Stromal cell of bone marrow (primary cell): ENCODE data around the gene PCSK4.
"Not testable (repeated sequence)": the region's sequence is repeated elsewhere in the genome, so short reads cannot be mapped to it uniquely, and the experiment has no call there.

Experiments
- DNase-seq: peaks from one replicate; pipeline ENCODE4 v3.0.0-alpha.2; 2012; ENCODE audit warnings: low read depth

PCSK4 gene

GRCh38 chr19:1490311-1491113, at the start of gene PCSK4:
Gene PCSK4, minus strand, starts transcription at chr19:1490350. Its CDS starts 4 bp downstream, at chr19:1490346.
- DNase-seq = peak; percentile 97

GRCh38 chr19:1539749-1540148, 49.6 kb upstream of the PCSK4 start:
- not testable (repeated sequence) for DNase-seq

- DNase-seq = no peak
These were observed 48.8 kb upstream of the PCSK4 start for GRCh38 chr19:1538978-1539377.

GRCh38 chr19:1535699-1536098, 45.5 kb upstream of the PCSK4 start:
- not testable (repeated sequence) for DNase-seq

DNA sequence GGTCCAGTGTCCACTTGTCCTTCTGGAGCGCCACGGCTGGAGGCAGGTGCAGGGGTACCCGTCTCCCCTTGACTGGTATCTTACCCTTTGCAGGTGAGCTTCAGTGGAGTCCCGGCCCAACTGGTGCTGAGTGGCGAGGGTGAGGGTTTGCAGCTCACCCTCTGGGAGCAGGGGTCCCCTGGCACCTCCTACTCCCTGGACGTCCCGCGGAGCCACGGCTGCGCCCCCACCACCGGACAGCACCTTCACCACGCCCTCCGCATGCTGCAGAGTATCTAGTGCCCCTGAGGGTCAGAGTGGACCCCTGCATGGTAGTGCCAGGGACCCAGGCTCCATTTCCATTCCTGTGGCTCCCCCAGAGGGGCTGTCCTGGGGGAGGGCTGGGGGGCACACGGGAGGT, 44.8 kb upstream of the PCSK4 start:
- DNase-seq = no peak

DNA sequence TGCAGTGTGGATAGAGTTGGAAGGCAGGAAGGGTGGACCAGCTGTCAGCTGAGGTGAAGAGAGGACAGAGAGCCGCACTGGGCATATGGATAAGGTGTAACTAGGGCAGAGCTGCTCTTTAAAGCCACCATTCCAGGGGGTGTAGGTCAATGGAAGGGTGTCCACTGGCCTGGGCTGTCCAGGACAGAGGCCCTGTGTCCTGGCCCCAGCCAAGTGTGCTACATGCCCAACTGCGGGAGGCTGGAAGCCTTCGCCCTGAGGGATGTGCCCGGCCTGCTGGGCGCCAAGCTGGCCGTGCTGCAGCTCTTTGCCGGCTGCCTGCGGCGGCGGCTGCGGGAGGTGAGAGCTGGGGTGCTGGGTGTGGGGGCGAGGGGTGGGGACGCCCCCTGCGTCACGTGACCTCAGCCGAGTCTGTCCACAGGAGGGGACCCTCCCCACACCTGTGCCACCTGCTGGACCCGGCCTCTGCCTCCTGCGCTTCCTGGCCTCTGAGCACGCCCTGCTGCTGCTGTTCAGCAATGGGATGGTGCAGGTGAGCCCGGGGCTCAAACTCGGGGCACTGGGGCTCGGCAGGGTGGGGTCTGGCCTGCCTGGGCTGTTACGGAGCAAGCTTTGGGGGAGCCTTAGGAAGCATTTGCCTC, 43.5 kb upstream of the PCSK4 start:
- no peak for DNase-seq

DNA sequence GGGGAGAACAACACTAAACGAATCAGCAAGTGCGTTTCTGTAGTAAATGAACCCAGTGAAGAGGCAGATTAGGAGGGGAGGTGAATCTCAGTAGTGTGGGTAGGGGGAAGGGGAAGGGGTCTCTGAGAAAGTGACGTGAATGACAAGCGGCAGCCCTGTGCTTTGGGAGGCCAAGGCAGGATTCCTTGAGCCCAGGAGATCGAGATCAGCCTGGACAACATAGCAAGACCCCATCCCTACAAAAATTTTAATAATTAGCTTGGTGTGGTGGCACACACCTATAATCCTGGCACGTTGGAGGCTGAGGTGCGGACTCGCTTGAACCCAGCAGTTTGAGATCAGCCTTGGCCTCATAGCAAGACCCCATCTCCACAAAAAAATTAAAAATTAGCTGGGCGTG, 41.9 kb upstream of the PCSK4 start:
- no peak for DNase-seq

DNA sequence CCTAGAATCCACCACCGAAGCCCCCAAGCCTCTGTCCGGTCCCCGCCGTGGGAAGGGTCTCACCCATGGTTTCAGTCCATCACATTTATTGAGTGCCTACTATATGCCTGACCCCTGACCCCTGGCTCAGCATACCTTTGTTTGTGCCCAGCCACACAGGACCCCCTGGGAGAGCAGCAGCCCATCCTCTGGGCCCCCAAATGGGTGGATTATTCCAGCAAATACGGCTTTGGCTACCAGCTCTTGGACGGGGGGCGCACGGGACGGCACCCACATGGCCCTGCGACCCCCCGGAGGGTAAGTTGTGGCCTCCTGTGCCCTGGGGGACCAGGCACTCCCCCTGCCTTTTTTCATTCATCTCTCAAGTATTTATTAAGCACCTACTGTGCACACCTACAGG, 41.4 kb upstream of the PCSK4 start:
- no peak for DNase-seq

- not testable (repeated sequence) for DNase-seq
These were observed 40.7 kb upstream of the PCSK4 start for GRCh38 chr19:1530856-1531255.

GRCh38 chr19:1529430-1529816, 39.3 kb upstream of the PCSK4 start:
- DNase-seq = no peak

GRCh38 chr19:1528596-1529429, 38.7 kb upstream of the PCSK4 start:
- DNase-seq = no peak

DNA sequence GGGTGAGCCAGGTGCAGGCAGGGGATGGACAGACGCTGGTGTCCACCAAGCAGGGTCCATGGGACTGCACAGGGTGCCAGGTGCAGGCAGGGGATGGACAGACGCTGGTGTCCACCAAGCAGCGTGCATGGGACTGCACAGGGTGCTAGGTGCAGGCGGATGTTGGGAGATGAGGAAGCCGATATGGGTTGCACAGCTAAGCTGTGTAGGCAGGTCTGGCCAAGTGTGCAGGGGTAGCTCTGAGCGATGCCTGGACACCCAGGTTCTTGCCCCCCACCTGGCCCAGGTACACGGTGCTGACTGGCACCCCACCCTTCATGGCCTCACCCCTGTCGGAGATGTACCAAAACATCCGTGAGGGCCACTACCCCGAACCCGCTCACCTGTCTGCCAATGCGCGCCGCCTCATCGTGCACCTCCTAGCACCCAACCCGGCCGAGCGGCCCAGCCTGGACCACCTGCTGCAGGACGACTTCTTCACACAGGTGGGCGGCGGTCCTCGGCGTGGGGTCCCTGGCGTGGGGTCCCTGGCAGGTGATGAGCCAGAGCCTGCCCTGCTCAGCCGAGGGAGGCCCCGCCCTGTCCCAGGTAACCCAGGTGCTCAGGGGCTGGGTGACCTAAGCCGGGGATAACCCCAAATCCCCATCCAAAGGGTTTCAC, 37.6 kb upstream of the PCSK4 start:
- no peak for DNase-seq

DNA sequence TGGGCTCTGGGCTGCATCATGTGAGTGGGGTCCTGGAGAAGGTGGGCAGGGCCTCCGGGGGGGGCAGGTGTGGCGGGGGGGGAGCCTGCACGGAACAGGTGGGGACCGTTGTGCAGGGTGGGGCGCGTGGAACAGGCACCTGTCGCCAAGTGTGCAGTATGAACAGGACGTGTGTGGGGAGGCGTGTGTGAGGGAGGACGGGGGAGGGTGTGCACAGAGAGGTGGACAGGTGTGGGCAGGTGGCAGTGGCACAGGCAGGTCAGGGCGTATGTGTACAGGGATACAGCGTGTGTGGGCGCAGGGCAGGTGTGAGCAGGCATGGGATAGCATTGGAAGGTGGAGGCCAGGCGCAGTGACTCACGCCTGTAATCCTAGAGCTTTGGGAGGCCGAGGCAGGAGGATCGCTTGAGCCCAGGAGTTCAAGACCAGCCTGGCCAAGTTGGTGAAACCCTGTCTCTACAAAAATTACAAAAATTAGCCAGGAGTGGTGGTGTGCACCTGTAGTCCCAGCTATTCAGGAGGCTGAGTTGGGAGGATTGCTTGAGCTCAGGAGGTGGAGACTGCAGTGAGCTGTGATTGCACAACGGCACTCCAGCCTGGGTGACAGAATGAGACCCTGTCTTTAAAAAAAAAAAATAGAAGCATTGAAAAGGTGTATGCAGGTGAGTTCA, 37.0 kb upstream of the PCSK4 start:
- no peak for DNase-seq

- no peak for DNase-seq
These were observed 36.1 kb upstream of the PCSK4 start for GRCh38 chr19:1526066-1526778.

GRCh38 chr19:1525343-1525742, 35.2 kb upstream of the PCSK4 start:
- no peak for DNase-seq

DNA sequence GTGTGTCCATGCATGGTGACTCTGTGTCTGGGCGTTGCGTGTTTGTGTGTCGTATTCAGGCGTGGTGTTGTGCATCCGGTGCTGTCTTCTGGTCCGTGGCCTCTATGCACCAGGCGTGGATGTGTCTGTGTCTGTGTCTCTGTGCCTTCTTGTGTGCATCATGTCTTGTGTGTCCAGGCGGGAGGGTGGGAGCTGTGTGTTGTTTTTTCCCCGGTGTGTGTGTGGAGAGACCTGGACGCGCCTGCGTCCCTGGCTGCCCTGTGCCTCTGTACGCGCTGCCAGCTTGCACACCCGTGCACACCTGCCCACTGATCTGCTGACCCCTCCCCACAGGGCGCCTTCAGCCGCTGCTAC, 34.8 kb upstream of the PCSK4 start:
- no peak for DNase-seq

DNA sequence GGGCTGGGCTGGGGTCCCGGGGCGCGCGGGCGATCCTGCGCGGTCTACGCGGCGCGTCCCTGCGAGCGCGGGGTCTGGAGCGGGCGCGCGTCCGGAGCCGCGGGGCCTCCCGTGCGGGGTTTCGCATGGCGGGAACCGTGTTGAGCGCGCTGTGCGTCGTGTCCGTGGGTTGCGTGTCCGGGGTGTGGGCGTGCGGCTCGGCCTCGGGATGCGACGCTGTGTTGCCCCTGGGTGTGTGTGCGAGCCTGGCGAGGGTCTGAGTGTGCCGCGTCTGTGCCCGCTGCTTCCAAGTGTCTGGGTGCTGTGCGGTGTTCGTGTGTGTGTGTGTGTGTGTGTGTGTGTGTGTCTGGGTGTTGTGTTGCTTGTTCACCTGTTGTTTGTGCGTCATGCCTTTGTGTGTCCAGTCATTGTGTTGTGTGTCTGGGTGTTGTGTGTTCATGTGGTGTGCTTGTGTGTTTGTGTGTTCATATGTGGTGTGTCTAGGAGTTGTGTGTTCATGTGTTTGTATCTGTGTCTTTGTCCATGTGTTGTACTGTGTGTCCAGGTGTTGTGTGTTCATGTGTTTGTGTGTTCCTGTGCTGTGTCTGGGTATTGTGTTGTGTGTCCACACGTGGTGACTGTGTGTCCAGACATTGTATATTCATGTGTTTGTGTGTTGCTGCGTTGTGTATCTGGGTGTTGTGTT, 34.3 kb upstream of the PCSK4 start:
- DNase-seq = no peak

DNA sequence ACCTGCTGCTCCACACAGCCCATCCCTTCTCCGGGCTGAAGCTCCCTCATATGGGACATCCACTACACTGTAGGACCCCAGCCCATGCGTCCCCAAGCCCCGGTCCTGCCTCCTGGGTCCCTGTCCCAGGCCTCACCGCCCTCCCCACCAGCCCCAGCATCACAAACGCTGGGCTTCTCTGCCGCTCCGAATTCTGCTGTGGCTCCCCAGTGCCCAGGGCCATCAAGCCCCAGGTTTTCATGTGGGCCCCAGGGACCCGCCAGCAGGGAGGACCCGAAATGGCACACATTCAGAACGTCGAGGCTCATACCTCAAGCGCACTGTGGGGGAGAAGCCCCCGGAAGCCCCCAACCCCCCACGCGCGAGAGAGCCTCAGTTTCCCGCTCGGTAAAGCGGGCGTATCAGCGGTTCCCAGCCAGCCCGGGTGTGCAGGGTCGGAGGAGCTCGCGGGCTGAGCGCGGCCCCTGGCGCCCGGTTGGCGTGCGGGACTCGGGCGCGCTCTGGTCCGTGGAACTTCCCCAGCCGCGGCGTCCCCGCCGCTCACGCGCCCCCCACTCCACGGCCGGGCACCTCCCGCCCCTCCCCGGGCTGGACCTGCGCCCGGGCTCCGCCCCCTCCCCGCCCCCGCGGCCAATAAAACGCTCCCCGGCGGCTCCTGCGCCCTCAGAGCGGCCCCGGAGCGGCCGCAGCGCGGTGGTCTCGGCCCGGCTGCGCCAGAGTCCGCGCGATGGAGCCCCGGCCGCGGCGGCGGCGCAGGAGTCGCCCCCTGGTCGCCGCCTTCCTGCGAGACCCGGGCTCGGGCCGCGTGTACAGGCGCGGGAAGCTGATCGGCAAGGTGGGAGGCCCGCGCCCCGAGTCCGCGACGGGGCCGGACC, 33.5 kb upstream of the PCSK4 start, which contains the start of gene PLK5:
Gene PLK5, plus strand, starts transcription at position 666 of the 875 bp plus-strand sequence. CDS start 2,920 bp downstream, outside the sequence.
- no peak for DNase-seq

DNA sequence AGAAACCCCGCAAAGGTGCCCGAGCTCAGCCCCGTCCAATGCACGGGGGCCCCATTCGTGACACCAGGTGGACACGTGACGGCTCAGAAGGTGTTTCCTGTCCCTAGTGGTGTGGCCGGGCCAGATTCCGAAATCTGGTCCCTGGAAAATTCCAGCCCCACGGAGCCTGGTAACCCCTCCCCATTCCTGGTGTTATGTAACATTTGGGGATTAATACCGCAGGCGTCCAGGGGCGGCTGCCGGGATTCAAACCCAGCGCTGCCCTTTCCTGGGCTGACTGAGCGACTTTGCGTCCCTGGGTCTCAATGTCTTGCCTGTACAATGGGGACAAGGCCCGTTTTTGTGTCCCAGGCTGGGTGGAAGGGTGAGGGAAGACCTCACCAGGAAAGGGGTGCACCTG, 32.7 kb upstream of the PCSK4 start:
- DNase-seq = no peak
